GM19397 (cell line): ENCODE results near the gene PLEKHA7.

Source experiments
- ATAC-seq: cut with Tn5 transposase; IDR thresholded peaks from one replicate; pipeline ENCODE4 v1.9.1; 2021; ENCODE audit warnings: mild to moderate bottlenecking, moderate library complexity; ENCODE audit not compliant: unreplicated experiment

PLEKHA7 gene

GRCh38 chr11:16749092-16749491 is 265.1 kb downstream of the PLEKHA7 start:
- no peak for ATAC-seq

- ATAC-seq = no peak
Measured at GRCh38 chr11:16745950-16746605, 268.1 kb downstream of the PLEKHA7 start.

GRCh38 chr11:16744128-16744725 is 270.0 kb downstream of the PLEKHA7 start:
- no peak for ATAC-seq

- ATAC-seq = no peak
Measured at GRCh38 chr11:16743478-16743877, 270.7 kb downstream of the PLEKHA7 start.

GRCh38 chr11:16741473-16741872 is 272.7 kb downstream of the PLEKHA7 start:
- no peak for ATAC-seq

- peak; percentile 3 for ATAC-seq
Measured at GRCh38 chr11:16738947-16739815, 275.0 kb downstream of the PLEKHA7 start.

GRCh38 chr11:16738193-16738946 is 275.8 kb downstream of the PLEKHA7 start, which contains the start of gene C11orf58:
TSS of gene C11orf58 (plus strand) at chr11:16738647. CDS start at chr11:16738779, 132 bp downstream.
- peak; percentile 98 for ATAC-seq

GRCh38 chr11:16737818-16738192 is 276.4 kb downstream of the PLEKHA7 start:
- peak; percentile 7 for ATAC-seq
